GM12878 (cell line): ENCODE results near the gene MRPS22.

Experiments
- CEBPB ChIP-seq, 2 experiments: fragments of 150-350 bp in 1 of 2; IDR thresholded peaks; 2 replicates each; pipeline ENCODE4 v1.6.1; 2012 to 2014; ENCODE audit warnings: low read depth in 2 of 2, low read length in 2 of 2, borderline replicate concordance in 1 of 2, inconsistent platforms in 1 of 2
- KLF5 ChIP-seq: fragments of 450-650 bp; IDR thresholded peaks from 2 replicates; pipeline ENCODE4 v1.6.1; 2014; ENCODE audit warnings: mild to moderate bottlenecking; ENCODE audit not compliant: partially characterized antibody
- MYC ChIP-seq: IDR thresholded peaks from 2 replicates; pipeline ENCODE4 v1.6.1; 2011; ENCODE audit warnings: mild to moderate bottlenecking, low read length, moderate library complexity, inconsistent platforms; ENCODE audit not compliant: insufficient read depth, insufficient replicate concordance, insufficient read length, severe bottlenecking
- POLR2A ChIP-seq: IDR thresholded peaks from 2 replicates; pipeline ENCODE4 v1.6.1; 2011; ENCODE audit warnings: low read depth, mild to moderate bottlenecking, low read length
- RELA ChIP-seq: fragments of 450-650 bp; IDR thresholded peaks from 2 replicates; pipeline ENCODE4 v1.8.0; 2014; ENCODE audit warnings: borderline replicate concordance; ENCODE audit not compliant: partially characterized antibody
- TF ChIP-seq, protein P1 (sequence below), 3 experiments: IDR thresholded peaks in 2 of 3; conservative IDR thresholded peaks in 1 of 3; 2 replicates each; pipeline ENCODE4 v1.5.1; 2011; ENCODE audit warnings: low read depth in 3 of 3, low read length in 3 of 3, mild to moderate bottlenecking in 3 of 3, control low read depth in 2 of 3, moderate library complexity in 2 of 3, inconsistent platforms in 1 of 3, mixed read lengths in 1 of 3; ENCODE audit not compliant: control insufficient read depth in 2 of 3, insufficient read depth in 1 of 3; ENCODE audit errors: extremely low read depth in 1 of 3
- TF ChIP-seq, protein P2 (sequence below): IDR thresholded peaks from 2 replicates; pipeline ENCODE4 v1.6.1; 2012; ENCODE audit warnings: mild to moderate bottlenecking, low read depth, low read length

DNA sequence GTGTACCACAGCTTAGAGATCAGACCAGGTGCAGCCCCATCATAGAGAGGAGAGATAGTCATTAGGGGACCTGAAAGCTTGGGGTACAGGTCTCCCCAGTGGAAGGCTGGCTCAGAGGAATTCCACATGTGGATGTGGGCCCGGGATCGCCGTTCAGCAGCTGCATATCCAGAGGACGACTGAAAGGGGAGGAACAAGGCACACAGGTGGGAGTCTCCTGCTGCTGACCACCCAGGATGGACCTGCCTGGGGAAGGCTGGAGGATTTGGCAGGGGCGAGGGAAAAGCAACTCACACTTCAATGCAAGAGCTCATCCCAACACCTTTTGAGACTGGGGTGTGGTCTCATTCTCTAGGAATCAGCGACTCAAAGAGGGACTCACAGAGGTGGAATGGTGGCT, 25.0 kb upstream of the MRPS22 start:
- TF ChIP-seq RELA (no peak), MYC (no peak), KLF5 (no peak), CEBPB (IDR thresholded peaks at IDR 0.05; ENCODE audit: borderline replicate concordance in 1 of 2, low read depth in 2 of 2, low read length in 2 of 2) (no peak), POLR2A (no peak)
- TF ChIP-seq, protein P1, sequence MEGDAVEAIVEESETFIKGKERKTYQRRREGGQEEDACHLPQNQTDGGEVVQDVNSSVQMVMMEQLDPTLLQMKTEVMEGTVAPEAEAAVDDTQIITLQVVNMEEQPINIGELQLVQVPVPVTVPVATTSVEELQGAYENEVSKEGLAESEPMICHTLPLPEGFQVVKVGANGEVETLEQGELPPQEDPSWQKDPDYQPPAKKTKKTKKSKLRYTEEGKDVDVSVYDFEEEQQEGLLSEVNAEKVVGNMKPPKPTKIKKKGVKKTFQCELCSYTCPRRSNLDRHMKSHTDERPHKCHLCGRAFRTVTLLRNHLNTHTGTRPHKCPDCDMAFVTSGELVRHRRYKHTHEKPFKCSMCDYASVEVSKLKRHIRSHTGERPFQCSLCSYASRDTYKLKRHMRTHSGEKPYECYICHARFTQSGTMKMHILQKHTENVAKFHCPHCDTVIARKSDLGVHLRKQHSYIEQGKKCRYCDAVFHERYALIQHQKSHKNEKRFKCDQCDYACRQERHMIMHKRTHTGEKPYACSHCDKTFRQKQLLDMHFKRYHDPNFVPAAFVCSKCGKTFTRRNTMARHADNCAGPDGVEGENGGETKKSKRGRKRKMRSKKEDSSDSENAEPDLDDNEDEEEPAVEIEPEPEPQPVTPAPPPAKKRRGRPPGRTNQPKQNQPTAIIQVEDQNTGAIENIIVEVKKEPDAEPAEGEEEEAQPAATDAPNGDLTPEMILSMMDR (IDR thresholded peaks at IDR 0.05 in 2 of 3, conservative IDR thresholded peaks at IDR 0.05 in 1 of 3; ENCODE audit: control insufficient read depth in 2 of 3, extremely low read depth in 1 of 3, insufficient read depth in 1 of 3, low read depth in 3 of 3, low read length in 3 of 3): no peak
- TF ChIP-seq, protein P2, sequence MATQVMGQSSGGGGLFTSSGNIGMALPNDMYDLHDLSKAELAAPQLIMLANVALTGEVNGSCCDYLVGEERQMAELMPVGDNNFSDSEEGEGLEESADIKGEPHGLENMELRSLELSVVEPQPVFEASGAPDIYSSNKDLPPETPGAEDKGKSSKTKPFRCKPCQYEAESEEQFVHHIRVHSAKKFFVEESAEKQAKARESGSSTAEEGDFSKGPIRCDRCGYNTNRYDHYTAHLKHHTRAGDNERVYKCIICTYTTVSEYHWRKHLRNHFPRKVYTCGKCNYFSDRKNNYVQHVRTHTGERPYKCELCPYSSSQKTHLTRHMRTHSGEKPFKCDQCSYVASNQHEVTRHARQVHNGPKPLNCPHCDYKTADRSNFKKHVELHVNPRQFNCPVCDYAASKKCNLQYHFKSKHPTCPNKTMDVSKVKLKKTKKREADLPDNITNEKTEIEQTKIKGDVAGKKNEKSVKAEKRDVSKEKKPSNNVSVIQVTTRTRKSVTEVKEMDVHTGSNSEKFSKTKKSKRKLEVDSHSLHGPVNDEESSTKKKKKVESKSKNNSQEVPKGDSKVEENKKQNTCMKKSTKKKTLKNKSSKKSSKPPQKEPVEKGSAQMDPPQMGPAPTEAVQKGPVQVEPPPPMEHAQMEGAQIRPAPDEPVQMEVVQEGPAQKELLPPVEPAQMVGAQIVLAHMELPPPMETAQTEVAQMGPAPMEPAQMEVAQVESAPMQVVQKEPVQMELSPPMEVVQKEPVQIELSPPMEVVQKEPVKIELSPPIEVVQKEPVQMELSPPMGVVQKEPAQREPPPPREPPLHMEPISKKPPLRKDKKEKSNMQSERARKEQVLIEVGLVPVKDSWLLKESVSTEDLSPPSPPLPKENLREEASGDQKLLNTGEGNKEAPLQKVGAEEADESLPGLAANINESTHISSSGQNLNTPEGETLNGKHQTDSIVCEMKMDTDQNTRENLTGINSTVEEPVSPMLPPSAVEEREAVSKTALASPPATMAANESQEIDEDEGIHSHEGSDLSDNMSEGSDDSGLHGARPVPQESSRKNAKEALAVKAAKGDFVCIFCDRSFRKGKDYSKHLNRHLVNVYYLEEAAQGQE: no peak
